GM12878 (cell line): ENCODE results near the gene PPP1R17. TPM values are rescaled to one million over a fixed set of nuclear protein-coding genes. Genes with fewer than 3 reads are reported as not detected.

ENCODE experiments used
- ATAC-seq: fragments of 200-7000 bp; cut with Tn5 transposase; 3 replicates; pipeline ENCODE4 v1.9.1; 2020; ENCODE audit warnings: mild to moderate bottlenecking, moderate library complexity
- BruUV-seq: library from RNA; stranded (reverse); fragments of 400-500 nt; replicated peaks from 2 replicates; lab custom pipeline; 2021; lab: Mats Ljungman, UMichigan
- CTCF ChIA-PET: fragments of 300-600 bp; sonication (Branson Sonifier 250); formaldehyde crosslinking; extraction: SDS; loops from one replicate; lab custom pipeline; 2021; ENCODE audit warnings: inconsistent platforms; lab: Yijun Ruan, JAX
- POLR2A ChIA-PET: fragments of 350-600 bp; formaldehyde crosslinking; extraction: SDS; loops from one replicate; lab custom pipeline; 2021; ENCODE audit warnings: inconsistent platforms; lab: Charles Lee
- RAD21 ChIA-PET: fragments of 300-600 bp; sonication (Branson Sonifier 250); formaldehyde crosslinking; loops from one replicate; lab custom pipeline; 2023; ENCODE audit warnings: antibody characterized with exemption; ENCODE audit not compliant: unreplicated experiment; lab: Charles Lee
- SMC1A ChIA-PET: fragments of 300-600 bp; sonication (Branson Sonifier 250); formaldehyde crosslinking; loops from one replicate; lab custom pipeline; 2023; ENCODE audit not compliant: unreplicated experiment, uncharacterized antibody; lab: Charles Lee
- DNase-seq: peaks from one replicate; pipeline ENCODE4 v3.0.0-alpha.2; 2011; ENCODE audit warnings: low read depth, low spot score
- FAIRE-seq: peaks from 3 replicates; lab custom pipeline; 2011; peaks lifted over from hg19 to GRCh38; lab: Jason Lieb, UNC
- H2AFZ ChIP-seq: 2 replicates; pipeline ENCODE4 v1.6.0; 2011; ENCODE audit warnings: low read depth, low read length, control low read depth; ENCODE audit not compliant: control insufficient read depth
- H3K27ac ChIP-seq: 2 replicates; pipeline ENCODE4 v1.5.1; 2011; ENCODE audit warnings: control low read depth; ENCODE audit not compliant: control insufficient read depth, insufficient read depth
- H3K27me3 ChIP-seq, 2 experiments: replicated peaks in 1 of 2; 2 replicates each; pipeline versions ENCODE4 v1.6.0 to v1.6.1; 2011; ENCODE audit warnings: low read length in 1 of 2; ENCODE audit not compliant: control insufficient read depth in 2 of 2, insufficient read depth in 2 of 2
- H3K36me3 ChIP-seq, 2 experiments: 2 replicates each; pipeline ENCODE4 v1.5.1; 2011; ENCODE audit warnings: low read length in 1 of 2; ENCODE audit not compliant: control insufficient read depth in 2 of 2, insufficient read depth in 2 of 2
- H3K4me1 ChIP-seq: 2 replicates; pipeline ENCODE4 v1.6.1; 2011; ENCODE audit warnings: mild to moderate bottlenecking, low read length, moderate library complexity, mixed read lengths; ENCODE audit not compliant: control insufficient read depth, insufficient read depth
- H3K4me2 ChIP-seq: 2 replicates; pipeline ENCODE4 v1.6.0; 2011; ENCODE audit warnings: control low read depth; ENCODE audit not compliant: control insufficient read depth, insufficient read depth
- H3K4me3 ChIP-seq: fragments of 200-600 bp; sonication (generic); 2 replicates; pipeline ENCODE4 v1.5.1; 2016
- H3K79me2 ChIP-seq: 2 replicates; pipeline ENCODE4 v1.6.0; 2011; ENCODE audit warnings: low read length; ENCODE audit not compliant: control insufficient read depth, insufficient read depth
- H3K9ac ChIP-seq: 2 replicates; pipeline ENCODE4 v1.8.0; 2011; ENCODE audit warnings: low read length, control low read depth, mixed read lengths; ENCODE audit not compliant: control insufficient read depth, insufficient read depth
- H3K9me3 ChIP-seq: replicated peaks from 3 replicates; pipeline ENCODE4 v1.5.1; 2011; ENCODE audit warnings: mild to moderate bottlenecking, low read length; ENCODE audit not compliant: control insufficient read depth, insufficient read depth
- H4K20me1 ChIP-seq: 2 replicates; pipeline ENCODE4 v1.6.0; 2011; ENCODE audit not compliant: control insufficient read depth, insufficient read depth
- BRCA1 ChIP-seq: IDR thresholded peaks from 2 replicates; pipeline ENCODE4 v1.6.1; 2011; ENCODE audit warnings: low read depth, low read length, improper control_type of control experiment
- FOS ChIP-seq: IDR thresholded peaks from 3 replicates; pipeline ENCODE4 v1.6.1; 2011; ENCODE audit warnings: borderline replicate concordance; ENCODE audit not compliant: insufficient read length; ENCODE audit errors: extremely low read depth
- FOXK2 ChIP-seq: fragments of 450-650 bp; IDR thresholded peaks from 2 replicates; pipeline ENCODE4 v1.6.1; 2017; ENCODE audit warnings: mild to moderate bottlenecking, moderate library complexity
- IKZF2 ChIP-seq, 2 experiments: fragments of 450-650 bp; IDR thresholded peaks; 2 replicates each; pipeline ENCODE4 v1.6.1; 2017; ENCODE audit warnings: mild to moderate bottlenecking in 2 of 2, moderate library complexity in 2 of 2
- NFYA ChIP-seq: IDR thresholded peaks from 2 replicates; pipeline ENCODE4 v1.6.1; 2011; ENCODE audit warnings: low read depth, mild to moderate bottlenecking, low read length, improper control_type of control experiment, borderline replicate concordance
- NKRF ChIP-seq: fragments of 450-650 bp; conservative IDR thresholded peaks from 2 replicates; pipeline ENCODE4 v1.6.1; 2017; ENCODE audit warnings: mild to moderate bottlenecking, moderate library complexity
- POLR2AphosphoS2 ChIP-seq: IDR thresholded peaks from 2 replicates; pipeline ENCODE4 v1.6.1; 2011; ENCODE audit warnings: low read depth, mild to moderate bottlenecking, low read length, improper control_type of control experiment, moderate library complexity
- STAT3 ChIP-seq: IDR thresholded peaks from 2 replicates; pipeline ENCODE4 v1.6.1; 2011; ENCODE audit warnings: low read depth, low read length, improper control_type of control experiment
- TCF7 ChIP-seq: IDR thresholded peaks from 2 replicates; pipeline ENCODE4 v1.6.1; 2014; ENCODE audit warnings: antibody characterized with exemption, borderline replicate concordance
- WRNIP1 ChIP-seq: IDR thresholded peaks from 2 replicates; pipeline ENCODE4 v1.6.1; 2011; ENCODE audit warnings: low read depth, low read length, improper control_type of control experiment, borderline replicate concordance
- ZZZ3 ChIP-seq: IDR thresholded peaks from 2 replicates; pipeline ENCODE4 v1.6.1; 2011; ENCODE audit warnings: low read depth; ENCODE audit not compliant: control insufficient read depth, insufficient read length
- WGBS: methylation state at CpG from one replicate; pipeline ENCODE4 v1.1.6; 2016; ENCODE audit warnings: low lambda C conversion rate; ENCODE audit not compliant: insufficient replicate concordance, insufficient coverage; ENCODE audit errors: missing lambda C conversion rate; 5-methylcytosine and 5-hydroxymethylcytosine counted together
- in situ Hi-C: fragments of 300-500 bp; cut with MboI; formaldehyde crosslinking; loops from 9 replicates; pipeline ENCODE4 v1.14.3; 2018; ENCODE audit warnings: mixed read lengths
- intact Hi-C: fragments of 100-400 bp; cut with micrococcal nuclease; formaldehyde crosslinking; loops from one replicate; pipeline ENCODE4 v1.14.2; 2022; ENCODE audit not compliant: unreplicated experiment
- polyA plus RNA-seq, 11 experiments: library from polyadenylated mRNA; depleted of rRNA in 4 of 11; unstranded in 6 of 11; stranded (reverse) in 5 of 11; fragments of >200 nt; fragmentation: Nextera tagmentation in 4 of 11; fragmentation: Illumina TruSeq in 1 of 11; extraction: Ambion mirVana in 4 of 11; extraction: Trizol in 1 of 11; gene quantifications; 1 replicate in 1 of 11; 2 replicates in 10 of 11; pipeline versions ENCODE4 v1.2.1 to v1.2.3, GENCODE V29; 2011 to 2016; ENCODE audit warnings: inconsistent platforms in 2 of 11, missing spikeins in 2 of 11, low read depth in 1 of 11
- total RNA-seq, 4 experiments: library from RNA; depleted of rRNA in 3 of 4; stranded (reverse); fragments of >200 nt in 3 of 4; fragmentation: Illumina TruSeq in 1 of 4; extraction: Trizol in 1 of 4; gene quantifications; 2 replicates each; pipeline versions ENCODE4 v1.2.1 to v1.2.3, GENCODE V29; 2013 to 2021

PPP1R17 gene
- total and polyA plus RNA-seq, 10 of the 15 experiments (the other 5 are each of a cell fraction or from before 2014, with no cell fraction given), result 0.05 to 0.28 (median 0.19) TPM; not detected in 7

DNA sequence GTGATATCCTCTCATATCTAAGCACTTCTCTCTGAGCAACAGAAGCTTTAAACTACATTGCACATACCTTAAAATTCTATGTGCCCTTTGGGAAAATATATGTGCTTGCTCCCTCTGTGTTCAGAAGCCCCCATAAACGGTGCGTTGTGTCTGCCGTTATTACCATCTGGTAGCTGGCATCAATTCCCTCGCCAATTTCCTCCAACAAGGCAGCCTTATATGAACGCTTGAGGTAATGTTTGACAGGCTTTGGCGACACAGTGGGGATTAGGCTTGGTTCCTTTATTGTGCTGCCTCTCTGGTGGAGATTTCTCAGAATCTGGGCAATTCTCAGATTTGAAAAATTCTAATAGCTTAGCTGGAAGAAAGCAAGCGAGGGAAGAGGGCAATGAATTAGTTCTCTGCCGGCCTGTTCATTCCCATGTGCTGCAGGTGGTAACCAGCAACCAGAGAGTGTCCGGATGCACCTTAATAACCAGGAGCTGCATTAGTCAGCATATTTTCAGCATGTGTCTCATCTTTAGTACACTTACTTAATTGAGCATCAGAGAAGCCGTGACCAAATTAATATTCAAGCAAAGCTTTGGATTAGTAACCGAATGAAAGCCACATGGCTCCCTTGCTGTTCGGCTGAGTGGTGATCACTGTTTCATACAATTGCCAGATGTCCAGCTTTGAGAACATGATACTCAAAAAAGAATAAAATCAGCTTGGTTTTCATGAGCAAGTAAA, 7.3 kb upstream of the PPP1R17 start (continued):
- TF ChIP-seq ZZZ3, result no peak
- no peak for TF ChIP-seq FOXK2
- TF ChIP-seq TCF7, result no peak
- TF ChIP-seq STAT3, result no peak

DNA sequence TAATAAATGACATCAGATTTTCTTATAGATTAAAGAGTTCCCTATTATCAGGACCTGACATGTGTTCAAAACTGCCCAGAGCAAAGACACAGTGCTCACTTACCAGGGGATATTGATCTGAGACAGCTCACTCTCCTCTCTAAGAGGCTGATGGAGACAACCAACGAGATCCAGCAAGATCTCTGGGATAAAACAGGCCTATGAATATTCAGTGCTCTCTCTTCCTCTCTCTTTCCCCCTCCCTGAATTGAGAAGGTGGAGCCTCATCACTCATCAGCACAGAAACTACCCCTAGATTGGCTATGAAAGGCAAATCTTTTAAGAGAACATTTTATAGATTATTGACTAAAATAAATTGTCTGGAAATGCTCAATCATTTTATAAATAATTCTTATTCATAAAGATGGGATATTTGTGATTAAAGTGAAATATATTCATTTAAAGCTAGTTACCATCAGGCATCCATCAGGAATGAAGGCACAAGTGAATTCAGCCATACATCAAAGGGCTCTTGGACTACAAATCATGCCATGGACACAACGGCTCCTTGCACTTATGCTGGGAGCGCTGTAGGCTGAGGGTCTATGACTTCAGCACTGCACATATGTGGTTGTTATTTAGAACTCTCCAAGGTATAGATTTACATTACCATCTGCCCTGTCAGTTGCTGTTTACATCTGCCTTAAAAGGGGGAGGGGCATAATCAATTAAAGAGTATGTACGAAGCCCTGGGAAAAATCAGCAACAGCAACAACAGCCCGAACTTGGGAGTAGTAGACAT, 3.4 kb upstream of the PPP1R17 start:
- intact Hi-C loops, result no loop called here
- in situ Hi-C loops, result no loop called here
- peaks cover 10% of the 10 kb centered on the region; the same call in 1 of the 2 replicates for H3K4me1 ChIP-seq
- no peaks in the 10 kb centered on the region for H3K9me3 ChIP-seq
- no peaks in the 10 kb centered on the region for H4K20me1 ChIP-seq
- H3K27me3 ChIP-seq, result no peaks in the 10 kb centered on the region; a peak in 1 of 4 replicates
- H2AFZ ChIP-seq, result no peak overlapping the region
- WGBS, result 46% methylated on average over 5 of the region's 5 CpGs
- no peak overlapping the region for H3K4me2 ChIP-seq
- TF ChIP-seq NKRF (no peak), BRCA1 (no peak), FOS (no peak), WRNIP1 (no peak), IKZF2 (IDR thresholded peaks at IDR 0.05) (no peak), POLR2AphosphoS2 (no peak), NFYA (no peak)
- ChIA-PET RAD21 (interaction anchor here (0.6 kb wide), 1 partner anchor 204 kb away, joined by 3 read pairs; no protein-coding TSS in a partner anchor), SMC1A (interaction anchor here (1.4 to 1.5 kb wide), 2 partner anchors 14 to 22 kb away, joined by 3 to 4 read pairs; no protein-coding TSS in a partner anchor), POLR2A (no interaction called here), CTCF (interaction anchor here (0.7 kb wide), 1 partner anchor 39 kb away, joined by 3 read pairs; no protein-coding TSS in a partner anchor)
- DNase-seq, result no peak
- no peak overlapping the region for H3K9ac ChIP-seq
- no TSS peak for BruUV-seq
- H3K27ac ChIP-seq, result no peak overlapping the region
- no peak for FAIRE-seq
- no peak overlapping the region for H3K4me3 ChIP-seq
- ATAC-seq, result no peak
- no peaks in the 10 kb centered on the region for H3K36me3 ChIP-seq
- no peaks in the 10 kb centered on the region for H3K79me2 ChIP-seq
